Umbilical cord (tissue), 2 donors: ENCODE results near the gene TRMT13. TPM values are rescaled to one million over a fixed set of nuclear protein-coding genes. Genes with fewer than 3 reads are reported as not detected.

Experiments used
- DNase-seq: peaks from one replicate; pipeline ENCODE4 v3.0.0-alpha.2; 2015; ENCODE audit warnings: low spot score
- total RNA-seq: library from RNA; depleted of rRNA; stranded (reverse); fragments of >200 nt; gene quantifications from one replicate; pipeline ENCODE4 v1.2.3, GENCODE V29; 2014; ENCODE audit warnings: low replicate concordance; ENCODE audit not compliant: insufficient read depth

The TRMT13 gene
- 37.1 TPM for total RNA-seq

GRCh38 chr1:100132566-100133477, at the start of gene TRMT13, which contains the start of gene SASS6:
Gene TRMT13, plus strand, starts transcription at chr1:100133163. Its CDS starts 6 bp downstream, at chr1:100133169.
Gene SASS6, minus strand, starts transcription at chr1:100132930. Its CDS starts 116 bp downstream, at chr1:100132814.
- peak; percentile 99 for DNase-seq

GRCh38 chr1:100087396-100087795, 45.6 kb upstream of the TRMT13 start:
- DNase-seq: peak; percentile 9

DNA sequence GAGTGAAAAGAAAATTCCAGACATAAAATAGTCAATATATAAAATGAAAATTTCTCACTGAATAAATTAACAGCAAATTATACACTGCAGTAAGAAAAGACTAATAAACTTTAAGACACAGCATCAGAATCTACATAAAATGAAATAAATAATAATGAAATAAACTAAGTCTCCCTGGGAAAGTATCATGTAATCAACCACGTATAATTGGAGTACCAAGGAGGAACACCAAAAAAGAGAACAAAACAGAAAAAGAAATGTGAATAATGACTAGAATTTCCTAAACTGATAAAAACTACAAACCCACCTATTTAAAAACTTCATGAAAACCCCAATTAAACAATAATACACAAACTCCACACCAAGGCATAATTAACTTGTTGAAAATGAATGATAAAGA, 43.9 kb upstream of the TRMT13 start:
- DNase-seq: no peak

GRCh38 chr1:100090471-100090870, 42.5 kb upstream of the TRMT13 start:
- DNase-seq: no peak

DNA sequence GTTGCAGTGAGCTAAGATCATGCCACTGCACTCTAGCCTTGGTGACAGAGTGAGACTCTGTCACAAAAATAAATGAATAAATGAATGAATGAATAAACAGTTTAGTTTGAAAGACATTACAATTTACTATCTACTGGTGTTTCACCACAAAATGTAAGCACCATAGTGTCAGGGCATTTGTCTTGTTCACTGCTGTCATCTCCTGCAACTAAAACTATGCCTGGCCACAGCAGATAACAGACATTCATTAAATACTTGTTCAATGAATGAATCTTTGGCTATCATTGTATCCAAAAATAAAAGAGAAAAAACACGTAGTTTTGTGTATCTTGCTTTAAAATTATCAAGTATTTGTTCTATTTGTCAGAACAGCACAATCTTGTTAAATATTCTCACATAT, 32.8 kb upstream of the TRMT13 start:
- DNase-seq: no peak

- no peak for DNase-seq
Measured at GRCh38 chr1:100101564-100101963, 31.4 kb upstream of the TRMT13 start.

- no peak for DNase-seq
Measured at GRCh38 chr1:100107696-100108095, 25.3 kb upstream of the TRMT13 start.

DNA sequence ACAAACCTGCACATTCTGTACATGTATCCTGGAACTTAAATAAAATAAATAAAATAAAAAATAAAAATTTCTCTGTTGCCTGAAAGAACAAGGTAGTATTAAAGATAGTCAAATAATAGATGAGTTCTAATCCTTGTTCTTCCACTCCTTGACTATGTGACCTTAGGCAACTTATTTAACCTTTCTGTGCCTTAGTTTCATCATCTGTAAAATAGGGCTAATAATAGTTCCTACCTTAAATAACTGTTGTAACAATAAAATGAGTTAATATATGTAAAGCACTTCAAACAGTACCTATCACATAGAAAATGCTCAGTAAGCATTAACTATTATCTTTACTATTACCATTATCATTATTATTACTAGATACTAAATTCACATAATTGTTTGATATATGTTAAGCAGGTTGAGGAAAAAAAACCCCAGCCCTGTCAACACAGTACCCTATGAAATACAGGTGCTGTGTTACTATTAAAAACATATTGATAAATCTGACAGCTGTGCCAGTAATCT, 23.4 kb upstream of the TRMT13 start:
- no peak for DNase-seq

DNA sequence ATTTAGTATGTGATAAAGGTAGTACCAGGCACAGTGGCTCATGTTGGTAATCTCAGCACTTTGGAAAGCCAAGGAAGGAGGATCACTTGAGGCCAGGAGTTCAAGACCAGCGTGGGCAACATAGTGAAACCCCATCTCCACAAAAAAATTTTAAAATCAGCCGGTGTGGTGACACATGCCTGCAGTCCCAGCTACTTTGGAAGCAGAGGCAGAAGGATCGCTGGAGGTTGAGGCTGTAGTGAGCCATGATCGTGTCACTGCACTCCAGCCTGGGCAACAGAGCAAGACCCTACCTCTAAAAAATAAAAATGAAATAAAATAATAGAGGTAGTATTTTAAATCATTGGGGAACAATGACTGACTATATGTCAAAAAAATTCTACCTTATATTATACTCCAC, 17.4 kb upstream of the TRMT13 start:
- no peak for DNase-seq

GRCh38 chr1:100122177-100122576, 10.8 kb upstream of the TRMT13 start:
- no peak for DNase-seq

- DNase-seq: no peak
Measured at GRCh38 chr1:100127226-100127625, 5.7 kb upstream of the TRMT13 start.

GRCh38 chr1:100130552-100131077, 2.3 kb upstream of the TRMT13 start:
- DNase-seq: no peak

- no peak for DNase-seq
Measured at GRCh38 chr1:100131623-100132022, 1.3 kb upstream of the TRMT13 start.

DNA sequence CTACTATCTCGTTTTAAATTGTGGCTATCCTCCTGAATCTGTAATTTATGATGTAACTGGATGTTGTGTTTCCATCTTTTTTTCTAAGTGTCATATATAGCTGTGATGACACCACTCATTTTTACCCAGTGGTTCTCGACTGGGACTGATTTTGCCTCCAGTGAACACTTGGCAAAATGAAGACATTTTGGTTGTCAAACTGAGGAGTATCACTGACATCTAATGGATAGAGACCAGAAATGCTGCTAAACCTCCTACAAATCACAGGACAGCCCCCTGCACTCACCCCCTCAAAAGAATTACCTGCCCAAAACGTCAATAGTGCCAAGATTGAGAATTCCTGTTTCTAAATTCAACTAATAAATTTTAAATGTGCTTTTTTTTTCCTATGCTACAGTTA, 1.9 kb downstream of the TRMT13 start:
- no peak for DNase-seq

DNA sequence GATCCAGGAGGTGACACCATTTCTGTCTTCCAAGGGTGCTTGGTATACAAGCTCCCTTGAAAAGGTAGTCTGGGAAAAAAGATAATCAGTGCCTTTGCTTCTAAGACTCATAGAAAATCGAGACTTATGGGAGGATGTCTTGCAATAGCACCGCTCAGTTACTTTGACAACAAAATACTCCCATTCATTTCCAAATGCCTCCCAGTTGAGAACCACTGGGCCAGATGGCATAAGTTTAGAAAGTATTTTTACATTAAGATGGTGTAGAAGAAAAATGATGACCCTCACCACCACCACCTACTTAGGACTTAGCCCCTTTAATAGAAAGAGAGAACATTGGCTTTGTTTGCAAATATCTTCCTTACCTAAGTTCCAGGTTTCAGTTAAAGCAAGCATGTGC, 4.6 kb downstream of the TRMT13 start:
- no peak for DNase-seq

DNA sequence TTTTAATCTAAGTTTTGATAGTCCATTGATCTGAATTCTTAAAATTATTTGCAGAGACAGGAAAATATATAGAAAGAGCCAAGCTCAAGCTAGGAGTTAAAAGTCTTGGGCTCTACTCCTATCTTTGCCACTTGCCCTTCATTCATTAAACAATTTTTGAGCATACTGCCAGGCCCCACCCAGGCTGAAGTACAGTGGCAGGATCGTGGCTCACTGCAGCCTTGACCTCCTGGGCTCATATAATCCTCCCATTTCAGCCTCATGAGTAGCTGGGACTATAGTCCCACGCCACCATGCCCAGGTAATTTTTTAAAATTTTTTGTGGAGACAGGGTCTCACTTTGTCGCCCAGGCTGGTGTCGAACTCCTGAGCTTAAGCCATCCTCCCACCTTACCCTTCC, 8.2 kb downstream of the TRMT13 start:
- no peak for DNase-seq

DNA sequence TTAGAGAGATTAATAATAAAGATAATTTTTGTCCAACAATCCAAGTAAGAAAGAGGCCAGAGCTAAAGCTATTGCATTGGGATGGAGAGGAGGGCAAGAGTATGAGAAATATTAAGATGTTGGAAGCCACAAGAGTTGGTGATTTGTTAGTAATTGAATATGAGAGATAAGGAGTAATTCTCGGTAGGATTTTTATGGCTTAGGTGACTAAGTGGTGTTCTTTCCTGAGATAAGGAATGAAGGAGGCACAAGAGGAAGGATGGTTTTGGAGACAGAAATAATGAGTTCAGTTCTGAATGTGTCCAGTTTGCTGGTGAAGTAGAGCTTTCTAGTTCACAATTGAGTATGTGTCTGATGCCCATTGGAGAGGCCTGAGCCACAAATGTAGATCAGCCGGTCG, 9.4 kb downstream of the TRMT13 start:
- DNase-seq: no peak

DNA sequence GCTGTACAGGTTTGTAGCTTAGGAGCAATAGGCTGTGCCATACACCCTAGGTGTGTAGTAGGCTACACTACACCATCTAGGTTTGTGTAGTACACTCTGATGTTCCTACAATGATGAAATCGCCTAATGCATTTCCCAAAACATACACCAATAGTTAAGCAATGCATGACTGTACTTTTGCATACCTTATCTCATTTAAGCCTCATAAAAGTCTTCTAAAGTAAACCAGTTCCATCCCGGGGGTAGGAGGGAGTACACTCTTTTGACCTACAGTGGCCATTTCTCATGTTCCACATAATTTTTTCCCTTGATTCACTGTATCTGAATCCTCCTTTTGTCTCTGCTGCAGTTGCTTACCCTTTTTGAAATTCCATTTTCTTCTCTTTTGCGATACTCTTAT, 12.2 kb downstream of the TRMT13 start:
- no peak for DNase-seq

DNA sequence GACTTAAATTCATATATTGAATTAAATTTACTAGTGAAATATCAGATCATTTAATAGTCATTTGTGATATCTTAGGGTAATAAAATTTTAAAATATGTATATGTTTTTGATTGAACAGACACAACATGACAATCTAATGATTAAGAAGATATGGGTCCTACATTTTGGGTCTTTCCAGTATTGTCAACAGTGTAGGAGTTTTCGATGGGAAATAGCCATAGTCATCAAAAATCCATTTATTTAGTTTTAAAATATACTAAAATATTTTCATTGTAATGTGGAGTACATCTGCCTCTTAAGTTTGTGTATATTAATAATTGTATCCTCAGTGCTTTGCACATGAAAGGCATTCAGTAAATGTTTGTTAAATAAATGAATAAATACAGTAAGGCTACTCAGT, 14.0 kb downstream of the TRMT13 start:
- DNase-seq: no peak

GRCh38 chr1:100147875-100148274, 14.9 kb downstream of the TRMT13 start:
- DNase-seq: no peak

- no peak for DNase-seq
Measured at GRCh38 chr1:100151679-100152078, 18.7 kb downstream of the TRMT13 start.

GRCh38 chr1:100152271-100152670, 19.3 kb downstream of the TRMT13 start:
- DNase-seq: no peak

GRCh38 chr1:100162881-100163280, 29.9 kb downstream of the TRMT13 start:
- no peak for DNase-seq
